ENCODE measurements around the gene C19orf25.

The C19orf25 gene

GRCh38 chr19:1518471-1518870 lies 39.5 kb upstream of the C19orf25 start:
- TF ChIP-seq ZNF274 (IDR thresholded peaks at IDR 0.05; ENCODE audit: low read depth, low read length) = no peak
- no peak overlapping the region for H3K4me3 ChIP-seq (ENCODE audit: low read length)

GRCh38 chr19:1516395-1516753 lies 37.4 kb upstream of the C19orf25 start:
- no peak for TF ChIP-seq ZNF274 (IDR thresholded peaks at IDR 0.05; ENCODE audit: low read depth, low read length)
- no peak overlapping the region for H3K4me3 ChIP-seq (ENCODE audit: low read length)

GRCh38 chr19:1514986-1515721 lies 36.1 kb upstream of the C19orf25 start:
- no peak for TF ChIP-seq ZNF274 (IDR thresholded peaks at IDR 0.05; ENCODE audit: low read depth, low read length)
- no peak overlapping the region for H3K4me3 ChIP-seq (ENCODE audit: low read length)

- TF ChIP-seq ZNF274 (IDR thresholded peaks at IDR 0.05; ENCODE audit: low read depth, low read length) = no peak
- no peak overlapping the region for H3K4me3 ChIP-seq (ENCODE audit: low read length)
These were observed 35.3 kb upstream of the C19orf25 start for GRCh38 chr19:1514295-1514661.

- TF ChIP-seq ZNF274 (IDR thresholded peaks at IDR 0.05; ENCODE audit: low read depth, low read length) = no peak
- no peak overlapping the region for H3K4me3 ChIP-seq (ENCODE audit: low read length)
These were observed 34.7 kb upstream of the C19orf25 start for GRCh38 chr19:1513499-1514294.

- TF ChIP-seq ZNF274 (IDR thresholded peaks at IDR 0.05; ENCODE audit: low read depth, low read length) = no peak
- H3K4me3 ChIP-seq (ENCODE audit: low read length) = no peak within 1 kb of the TSS
These were observed 33.9 kb upstream of the C19orf25 start, which contains the start of gene ADAMTSL5 for GRCh38 chr19:1512671-1513498. ADAMTSL5 (minus strand) TSS chr19:1513019; CDS start chr19:1510943, 2,076 bp downstream.

GRCh38 chr19:1511318-1512317 lies 32.6 kb upstream of the C19orf25 start:
- TF ChIP-seq ZNF274 (IDR thresholded peaks at IDR 0.05; ENCODE audit: low read depth, low read length) = no peak
- no peak overlapping the region for H3K4me3 ChIP-seq (ENCODE audit: low read length)

GRCh38 chr19:1510807-1511206 lies 31.8 kb upstream of the C19orf25 start:
- TF ChIP-seq ZNF274 (IDR thresholded peaks at IDR 0.05; ENCODE audit: low read depth, low read length) = no peak
- no peak overlapping the region for H3K4me3 ChIP-seq (ENCODE audit: low read length)

GRCh38 chr19:1510442-1510806 lies 31.4 kb upstream of the C19orf25 start:
- H3K4me3 ChIP-seq (ENCODE audit: low read length) = no peak overlapping the region
- TF ChIP-seq ZNF274 (IDR thresholded peaks at IDR 0.05; ENCODE audit: low read depth, low read length) = no peak

GRCh38 chr19:1509602-1510441 lies 30.8 kb upstream of the C19orf25 start:
- H3K4me3 ChIP-seq (ENCODE audit: low read length) = no peak overlapping the region
- no peak for TF ChIP-seq ZNF274 (IDR thresholded peaks at IDR 0.05; ENCODE audit: low read depth, low read length)

- H3K4me3 ChIP-seq (ENCODE audit: low read length) = no peak overlapping the region
- no peak for TF ChIP-seq ZNF274 (IDR thresholded peaks at IDR 0.05; ENCODE audit: low read depth, low read length)
These were observed 29.5 kb upstream of the C19orf25 start for GRCh38 chr19:1508507-1508856.

GRCh38 chr19:1507763-1508506 lies 28.9 kb upstream of the C19orf25 start:
- H3K4me3 ChIP-seq (ENCODE audit: low read length) = no peak overlapping the region
- no peak for TF ChIP-seq ZNF274 (IDR thresholded peaks at IDR 0.05; ENCODE audit: low read depth, low read length)
